T1000 (cell line): ENCODE measurements around the gene FBLN2.
"Not testable (repeated sequence)": the region's sequence is repeated elsewhere in the genome, so short reads cannot be mapped to it uniquely, and the experiment has no call there.

Experiments
- DNase-seq: peaks from one replicate; lab custom pipeline; 2025; ENCODE audit warnings: mixed read lengths; lab: John Stamatoyannopoulos, UW

The FBLN2 gene

GRCh38 chr3:13513913-13514517 lies 34.9 kb upstream of the FBLN2 start:
- DNase-seq: no peak

DNA sequence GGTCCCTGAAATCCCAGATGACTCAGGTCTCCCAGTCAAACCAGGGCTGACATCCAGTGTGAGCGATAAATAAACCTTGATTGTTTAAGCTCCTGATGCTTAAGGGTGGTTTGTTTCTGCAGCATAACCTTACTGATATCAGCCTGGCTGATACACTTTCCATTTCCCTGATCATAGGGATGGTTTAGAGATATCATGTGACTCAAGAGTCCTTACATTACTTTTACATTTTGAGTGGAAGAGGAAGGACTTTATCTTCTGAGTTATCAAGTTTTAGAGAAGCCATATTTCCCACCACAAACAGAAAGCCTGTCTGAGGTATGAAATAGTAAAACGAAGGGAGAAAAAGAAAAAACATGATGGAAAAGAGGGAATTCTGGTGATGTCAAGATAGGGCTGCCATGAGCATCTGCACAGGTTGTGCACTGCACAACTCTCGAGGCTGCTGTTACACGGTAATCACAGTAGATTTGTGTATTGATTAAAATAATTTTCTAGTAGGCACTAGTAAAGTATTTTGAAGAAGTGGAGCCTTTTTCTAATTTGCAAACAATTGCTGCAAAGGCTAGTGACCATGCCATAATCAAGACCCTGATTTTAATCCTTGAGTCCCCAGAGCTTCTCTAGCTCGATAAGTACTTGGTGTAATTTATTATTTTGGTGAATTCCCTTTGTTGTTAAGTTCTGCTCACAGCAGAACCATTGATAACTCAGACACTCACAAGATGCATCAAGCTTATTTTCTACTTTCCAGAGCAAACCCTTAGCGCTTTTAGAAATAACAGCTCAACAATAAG lies 34.1 kb upstream of the FBLN2 start:
- no peak for DNase-seq

GRCh38 chr3:13515786-13516759 lies 32.9 kb upstream of the FBLN2 start:
- no peak for DNase-seq

GRCh38 chr3:13516760-13517135 lies 32.2 kb upstream of the FBLN2 start:
- DNase-seq: no peak

- no peak for DNase-seq
Measured at GRCh38 chr3:13517253-13517977, 31.5 kb upstream of the FBLN2 start.

GRCh38 chr3:13518516-13518953 lies 30.4 kb upstream of the FBLN2 start:
- DNase-seq: no peak

GRCh38 chr3:13519006-13519791 lies 29.7 kb upstream of the FBLN2 start:
- DNase-seq: no peak

DNA sequence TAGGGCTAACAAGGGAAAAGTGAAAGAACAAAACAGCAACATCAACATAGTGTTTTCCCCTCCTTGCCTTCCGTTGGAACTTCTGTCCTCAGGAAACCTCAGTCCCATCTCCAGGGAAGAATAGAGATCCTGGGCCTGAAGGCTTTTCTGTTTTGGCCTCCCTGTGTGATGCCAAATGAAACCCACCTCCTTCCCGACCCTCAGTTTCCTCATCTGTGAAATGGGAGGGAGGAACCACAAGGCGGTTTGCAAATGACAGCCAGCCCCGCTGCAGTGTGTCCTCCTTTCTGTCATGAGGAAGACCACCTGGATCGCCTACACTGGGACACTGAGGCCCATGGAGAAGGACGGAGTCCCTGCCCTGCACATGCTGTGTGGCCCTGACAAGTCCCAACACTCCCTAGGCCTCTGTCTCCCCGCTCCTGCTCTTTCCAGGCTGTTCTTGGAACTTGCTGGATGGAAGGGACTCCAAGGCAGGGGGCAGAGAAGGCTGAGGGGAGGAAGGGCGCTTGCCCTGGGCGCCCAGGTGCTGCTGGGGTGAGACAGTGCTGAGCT lies 28.5 kb upstream of the FBLN2 start:
- DNase-seq: no peak

DNA sequence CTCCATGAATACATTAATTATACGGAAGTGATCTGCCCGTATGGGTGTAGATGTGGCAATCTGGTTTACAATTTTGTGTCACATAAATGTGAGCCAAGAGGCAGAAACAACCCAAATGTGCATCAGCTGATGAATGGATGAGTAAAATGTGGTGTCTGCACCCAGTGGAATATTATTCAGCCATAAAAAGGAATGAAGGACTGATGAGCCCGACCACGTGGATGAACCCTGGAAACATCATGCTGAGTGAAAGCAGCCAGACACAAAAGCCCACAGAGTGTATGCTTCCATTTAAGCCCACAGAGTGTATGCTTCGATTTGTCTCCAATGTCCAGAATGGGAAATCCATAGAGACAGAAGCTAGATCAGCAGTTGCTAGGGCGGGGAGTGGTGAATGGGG lies 27.6 kb upstream of the FBLN2 start:
- DNase-seq: no peak

DNA sequence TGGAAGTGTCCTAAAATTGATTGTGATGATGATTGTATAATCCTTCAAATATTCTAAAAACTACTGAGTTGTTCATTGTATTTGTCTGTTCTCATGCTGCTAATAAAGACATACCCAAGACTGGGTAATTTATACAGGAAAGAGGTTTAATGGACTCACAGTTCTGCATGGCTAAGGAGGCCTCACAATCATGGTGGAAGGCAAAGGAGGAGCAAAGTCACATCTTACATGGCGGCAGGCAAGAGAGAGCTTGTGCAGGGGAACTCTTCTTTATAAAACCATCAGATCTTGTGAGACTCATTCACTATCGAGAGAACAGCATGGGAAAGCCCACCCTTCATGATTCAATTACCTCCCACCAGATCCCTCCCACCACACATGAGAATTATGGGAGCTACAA lies 27.2 kb upstream of the FBLN2 start:
- DNase-seq: not testable (repeated sequence)

DNA sequence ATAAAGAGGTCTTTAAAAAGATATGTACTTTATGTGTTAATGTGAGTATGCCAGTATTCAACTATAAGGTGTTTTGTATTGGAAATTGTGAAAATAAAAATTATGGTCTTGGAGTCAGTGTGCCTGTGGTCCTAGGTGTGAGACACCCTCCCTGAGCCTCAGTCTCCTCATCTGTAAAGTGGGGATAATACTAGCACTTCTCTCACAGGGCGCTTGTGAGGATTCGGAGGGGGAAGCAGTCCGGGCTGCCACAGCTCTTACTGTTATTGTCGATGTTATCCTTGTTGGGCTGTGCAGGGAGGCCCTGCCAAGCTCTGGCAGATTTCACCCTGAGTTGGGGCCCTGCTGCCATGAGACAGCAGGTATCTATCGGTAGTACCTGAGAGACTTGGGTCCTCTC lies 26.7 kb upstream of the FBLN2 start:
- no peak for DNase-seq

DNA sequence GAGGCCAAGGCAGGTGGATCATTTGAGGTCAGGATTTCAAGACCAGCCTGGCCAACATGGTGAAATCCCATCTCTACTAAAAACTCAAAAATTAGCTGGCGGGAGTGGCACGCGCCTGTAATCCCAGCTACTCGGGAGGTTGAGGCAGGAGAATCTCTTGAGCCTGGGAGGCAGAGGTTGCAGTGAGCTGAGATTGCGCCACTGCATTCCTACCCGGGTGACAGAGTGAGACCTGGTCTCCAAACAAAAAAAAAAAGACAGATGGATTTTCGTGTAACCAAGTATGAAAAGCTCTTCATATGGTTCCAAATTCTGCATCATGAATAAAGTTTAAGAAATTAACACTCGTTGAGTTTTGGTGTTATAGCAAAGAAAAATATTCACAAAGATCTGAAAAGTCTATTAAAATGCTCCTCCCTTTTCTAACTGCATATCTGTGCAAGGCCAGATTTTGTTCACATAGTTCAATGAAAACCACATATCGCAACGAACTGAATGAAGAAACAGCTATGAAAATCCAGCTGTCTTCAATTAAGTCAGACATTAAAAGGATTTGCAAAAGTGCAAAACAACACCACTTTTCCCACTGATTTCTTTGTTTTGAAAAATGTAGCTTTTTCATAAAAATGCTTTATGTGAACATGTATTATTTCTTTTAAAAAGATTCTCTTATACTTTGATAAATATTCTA lies 23.8 kb upstream of the FBLN2 start:
- no peak for DNase-seq

DNA sequence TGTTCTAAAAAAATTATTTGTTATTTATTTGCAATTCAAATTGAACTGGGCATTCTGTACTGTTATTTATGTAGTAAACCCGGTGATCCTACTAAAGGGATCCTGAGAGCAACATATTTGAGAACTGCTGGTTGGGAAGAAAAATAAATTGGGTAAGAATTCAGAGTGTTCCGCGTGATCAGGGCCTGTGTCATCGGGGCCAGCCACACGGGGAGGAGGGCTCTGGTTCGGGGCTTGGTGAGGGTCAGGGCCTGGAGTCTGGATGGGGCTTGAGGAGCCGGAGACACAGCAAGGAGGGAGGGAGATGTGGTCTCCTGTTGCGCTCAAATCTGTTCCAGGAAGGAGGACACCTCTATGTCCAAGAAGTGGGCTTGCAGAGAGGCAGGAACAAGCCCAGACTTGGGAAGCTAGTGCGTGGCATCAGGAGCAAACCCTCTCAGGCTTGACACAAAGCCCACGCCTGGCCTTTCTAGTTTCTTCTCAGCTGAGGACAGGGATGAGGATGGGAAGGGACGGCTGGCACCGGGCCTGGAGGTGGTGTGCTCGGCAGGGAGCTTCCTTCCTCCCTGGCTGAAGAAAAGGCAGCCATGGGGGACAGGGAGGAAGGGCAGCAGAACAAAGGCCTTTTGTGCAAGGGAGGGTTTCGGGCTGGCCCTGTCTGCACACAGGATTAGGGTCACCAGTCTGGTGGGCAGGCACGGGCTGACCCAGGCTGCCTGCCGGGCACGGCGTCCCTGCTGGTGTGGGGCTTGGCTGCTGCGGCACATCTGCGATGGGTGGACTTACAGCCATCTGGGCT lies 22.9 kb upstream of the FBLN2 start:
- no peak for DNase-seq

DNA sequence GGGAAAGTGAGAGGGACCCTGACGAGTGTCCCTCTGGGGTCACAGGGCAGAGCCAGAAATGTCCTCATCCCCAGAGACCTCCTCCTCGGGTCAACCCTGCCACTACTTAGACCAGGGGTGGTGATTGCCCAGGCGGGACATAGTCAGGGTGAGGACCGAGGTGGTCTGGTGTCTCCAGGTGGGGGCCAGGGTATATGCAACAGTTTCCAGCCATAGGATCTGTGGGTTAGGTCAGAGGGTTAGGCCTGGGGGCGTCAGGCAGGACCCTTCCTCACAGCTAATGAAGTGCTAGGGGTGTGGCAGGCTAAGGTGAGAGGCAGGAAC lies 22.3 kb upstream of the FBLN2 start:
- DNase-seq: no peak

DNA sequence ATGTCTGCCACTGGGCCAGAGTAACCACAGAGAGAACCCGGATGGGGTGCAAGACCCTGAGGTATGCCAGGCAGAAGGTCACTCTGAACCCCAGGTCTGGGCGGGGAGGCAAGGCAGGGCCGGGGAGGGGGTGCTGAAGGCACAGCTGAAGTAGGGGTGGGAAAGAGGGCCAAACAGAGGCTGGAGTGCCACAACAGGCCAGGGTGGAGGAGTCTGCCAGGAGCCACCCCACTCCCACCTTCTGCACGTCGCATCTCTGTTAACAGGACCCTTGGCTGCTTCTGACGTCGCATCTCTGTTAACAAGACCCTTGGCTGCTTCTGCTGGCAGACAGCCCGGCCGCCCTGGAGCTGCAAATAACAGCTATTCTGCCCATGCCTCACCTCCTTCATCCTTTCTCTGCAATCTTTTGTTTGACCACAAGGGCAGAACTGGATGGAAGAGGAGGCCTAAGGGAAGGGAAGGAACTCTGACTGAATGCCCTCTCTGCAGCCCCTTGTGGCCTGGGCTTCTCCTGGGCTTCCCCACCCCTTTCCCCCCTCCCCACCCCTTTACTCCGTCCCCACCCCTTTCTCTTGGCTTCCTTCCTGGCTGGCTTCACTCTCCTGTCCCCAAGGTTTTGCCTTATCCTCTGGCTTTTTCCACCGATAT lies 20.6 kb upstream of the FBLN2 start:
- DNase-seq: no peak

DNA sequence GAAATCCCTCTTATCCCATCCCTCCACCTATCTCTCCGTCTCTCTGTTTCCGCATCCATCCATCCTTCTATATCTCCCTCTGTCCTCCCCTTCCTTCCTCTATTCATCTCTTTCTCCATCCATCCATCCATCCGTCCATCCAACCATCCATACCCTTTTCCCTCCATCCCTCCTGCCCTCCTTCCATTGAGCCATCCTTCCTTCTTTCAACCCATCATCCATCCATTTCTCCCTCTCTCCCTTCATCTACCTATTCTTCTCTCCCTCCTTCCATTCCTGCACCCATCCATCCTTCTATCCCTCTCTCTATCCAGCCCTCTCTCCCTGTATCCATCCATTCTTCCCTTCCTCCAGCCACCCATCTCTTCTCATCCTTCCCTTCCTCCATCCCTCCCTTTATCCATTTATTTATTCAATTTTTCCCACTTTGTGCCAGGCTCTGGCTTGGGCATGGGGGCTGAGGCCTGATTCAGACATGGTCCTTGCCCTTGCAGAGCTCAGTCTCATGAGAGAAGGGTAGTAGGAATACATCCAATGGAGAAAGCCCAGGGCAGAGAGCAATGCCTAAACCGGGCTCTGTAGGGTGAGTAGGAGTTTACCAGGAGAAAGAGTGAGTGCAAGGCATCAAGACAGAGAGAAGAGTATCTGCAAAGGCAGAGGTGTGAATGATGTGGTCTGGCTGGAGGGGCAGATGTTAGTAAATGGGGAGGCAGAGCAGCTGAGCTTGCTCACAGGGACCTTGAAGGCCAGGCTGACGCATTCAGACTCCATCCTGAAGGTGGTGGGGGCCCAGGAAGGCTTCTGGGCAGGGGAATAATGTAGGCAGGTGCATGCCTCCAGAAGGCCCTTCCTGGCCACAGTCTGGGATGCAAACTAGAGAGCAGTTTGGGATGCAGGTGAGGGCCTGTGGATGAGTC lies 19.5 kb upstream of the FBLN2 start:
- DNase-seq: no peak

DNA sequence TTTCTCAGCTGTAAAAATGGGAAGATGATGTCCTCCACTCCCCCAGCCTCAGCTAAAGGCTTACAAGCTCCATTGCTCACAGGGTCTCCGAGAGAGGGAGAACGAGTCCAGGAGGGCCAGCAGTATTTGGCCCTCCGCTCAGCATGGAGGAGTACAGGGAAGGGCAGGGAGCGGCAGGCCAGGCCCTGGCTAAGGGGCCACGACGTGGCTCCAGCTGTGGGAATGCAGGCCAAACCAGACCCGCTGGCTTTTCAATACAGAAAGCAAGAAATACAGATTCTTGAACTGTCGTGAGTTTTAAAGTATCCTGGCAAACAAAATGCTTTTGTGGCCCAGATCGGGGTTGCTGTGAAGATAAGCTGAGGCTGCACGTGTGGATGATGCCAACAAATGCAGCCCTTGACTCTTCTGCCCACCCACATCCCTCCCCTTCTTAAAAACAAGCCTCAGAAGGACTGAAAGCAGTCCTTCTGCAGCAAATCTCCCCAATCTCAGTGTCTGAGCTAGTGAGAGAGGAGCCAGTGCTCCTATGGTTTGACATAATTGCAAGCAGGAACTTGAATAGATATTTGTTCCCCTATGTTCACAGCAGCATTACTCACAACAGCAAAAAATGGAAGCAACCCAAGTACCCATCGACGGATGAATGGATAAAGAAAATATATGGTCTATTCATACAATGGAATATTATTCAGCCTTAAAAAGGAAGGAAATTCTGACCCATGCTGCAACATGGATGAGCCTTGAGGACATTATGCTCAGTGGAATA lies 18.5 kb upstream of the FBLN2 start:
- no peak for DNase-seq
